Globus pallidus (tissue), 1 donor: ENCODE data around the gene SLC17A2.
A peak's percentile ranks its signal among the peaks of the same experiment; 100 is the strongest.

Source experiments
- DNase-seq: peaks from one replicate; pipeline ENCODE4 v3.0.0-alpha.2; 2015; ENCODE audit warnings: low spot score

Gene SLC17A2

GRCh38 chr6:25919657-25920056, 10.8 kb downstream of the SLC17A2 start:
- DNase-seq, result no peak

GRCh38 chr6:25918083-25918683, 12.3 kb downstream of the SLC17A2 start:
- no peak for DNase-seq

- no peak for DNase-seq
These were observed 13.6 kb downstream of the SLC17A2 start for GRCh38 chr6:25916789-25917490.

- DNase-seq, result no peak
These were observed 14.2 kb downstream of the SLC17A2 start for GRCh38 chr6:25916330-25916729.

- no peak for DNase-seq
These were observed 16.8 kb downstream of the SLC17A2 start for GRCh38 chr6:25913741-25914140.

- no peak for DNase-seq
These were observed 19.1 kb downstream of the SLC17A2 start for GRCh38 chr6:25911351-25911750.

GRCh38 chr6:25907475-25908014, 22.9 kb downstream of the SLC17A2 start:
- DNase-seq, result no peak

GRCh38 chr6:25903467-25904099, 26.9 kb downstream of the SLC17A2 start:
- no peak for DNase-seq

- DNase-seq, result no peak
These were observed 28.4 kb downstream of the SLC17A2 start for GRCh38 chr6:25902071-25902470.

GRCh38 chr6:25900843-25901242, 29.6 kb downstream of the SLC17A2 start:
- no peak for DNase-seq

- no peak for DNase-seq
These were observed 30.7 kb downstream of the SLC17A2 start for GRCh38 chr6:25899580-25900408.

GRCh38 chr6:25899123-25899522, 31.4 kb downstream of the SLC17A2 start:
- no peak for DNase-seq

- DNase-seq, result no peak
These were observed 32.1 kb downstream of the SLC17A2 start for GRCh38 chr6:25898289-25898977.

- no peak for DNase-seq
These were observed 34.2 kb downstream of the SLC17A2 start for GRCh38 chr6:25896252-25896651.

- DNase-seq, result no peak
These were observed 34.7 kb downstream of the SLC17A2 start for GRCh38 chr6:25895771-25896170.

GRCh38 chr6:25893778-25894177, 36.7 kb downstream of the SLC17A2 start:
- DNase-seq, result no peak

GRCh38 chr6:25892877-25893276, 37.6 kb downstream of the SLC17A2 start:
- DNase-seq, result no peak

GRCh38 chr6:25889877-25890853, 40.3 kb downstream of the SLC17A2 start:
- peak; percentile 50 for DNase-seq

GRCh38 chr6:25888626-25889025, 41.9 kb downstream of the SLC17A2 start:
- DNase-seq, result no peak

GRCh38 chr6:25886066-25886465, 44.4 kb downstream of the SLC17A2 start:
- DNase-seq, result no peak
